Naive thymus-derived CD8-positive, alpha-beta T cell (primary cell): Measurements from ENCODE around the gene UBAC2. TPM values are rescaled to one million over a fixed set of nuclear protein-coding genes. Genes with fewer than 3 reads are reported as not detected.
A peak's percentile ranks its signal among the peaks of the same experiment; 100 is the strongest.

Experiments used
- ATAC-seq, 2 donors: fragments of 150-1000 bp; cut with Tn5 transposase in 1 of 2; sonication (Bioruptor Pico), chemical (Tn5 transposase) in 1 of 2; 1 replicate in 1 of 2; 2 replicates in 1 of 2; pipeline ENCODE4 v1.10.0; 2021; ENCODE audit warnings: mild to moderate bottlenecking in 2 of 2, moderate library complexity in 2 of 2
- POLR2A ChIA-PET: fragments of 350-600 bp; sonication (Branson Sonifier 250); formaldehyde crosslinking; loops from one replicate; lab custom pipeline; 2021; ENCODE audit warnings: antibody characterized with exemption; lab: Charles Lee
- DNase-seq, 10 donors: peaks; one replicate each; pipeline versions ENCODE4 v3.0.0 to v3.0.0-alpha.2; 2020 to 2022
- H3K27ac Mint-ChIP-seq, 10 donors: one replicate each; pipeline ENCODE4 v1.8.0; 2020 to 2022; ENCODE audit warnings: mild to moderate bottlenecking in 10 of 10, mixed read lengths in 10 of 10, moderate library complexity in 4 of 10, inconsistent platforms in 1 of 10
- H3K27me3 Mint-ChIP-seq, 5 donors: one replicate each; pipeline ENCODE4 v1.8.0; 2021 to 2022; ENCODE audit warnings: mixed read lengths in 5 of 5
- H3K36me3 Mint-ChIP-seq, 3 donors: one replicate each; pipeline ENCODE4 v1.8.0; 2020 to 2022; ENCODE audit warnings: mixed read lengths in 3 of 3, mild to moderate bottlenecking in 2 of 3, inconsistent platforms in 1 of 3
- H3K4me1 Mint-ChIP-seq, 4 donors: one replicate each; pipeline ENCODE4 v1.8.0; 2021 to 2022; ENCODE audit warnings: mixed read lengths in 4 of 4
- H3K4me3 Mint-ChIP-seq, 10 donors: one replicate each; pipeline ENCODE4 v1.8.0; 2020 to 2022; ENCODE audit warnings: mild to moderate bottlenecking in 10 of 10, mixed read lengths in 10 of 10, moderate library complexity in 6 of 10, inconsistent platforms in 1 of 10
- H3K9me3 Mint-ChIP-seq, 9 donors: one replicate each; pipeline ENCODE4 v1.8.0; 2020 to 2022; ENCODE audit warnings: mixed read lengths in 9 of 9, mild to moderate bottlenecking in 3 of 9, inconsistent platforms in 1 of 9, moderate library complexity in 1 of 9
- polyA plus RNA-seq, 3 donors: library from polyadenylated mRNA; unstranded; fragments of 300-500 nt; fragmentation: Illumina TruSeq; gene quantifications; one replicate each; pipeline ENCODE4 v1.2.3, GENCODE V29; 2021
- total RNA-seq, 8 experiments: library from RNA in 2 of 8; stranded (reverse) in 2 of 8; gene quantifications; one replicate each; pipeline ENCODE4 v1.2.3 and lab custom pipeline; 2021 to 2026

UBAC2 gene
- total RNA-seq = 100 to 1,000 TPM; 105 to 108 TPM
- polyA plus RNA-seq = 100 to 1,000 TPM; 160 to 178 (median 173) TPM
- 66.1 to 106 (median 84.7) reads per million in 6 experiments for total RNA-seq (lab: John Stamatoyannopoulos, UW)

GRCh38 chr13:99200432-99201167 is at the start of gene UBAC2:
Gene UBAC2, plus strand, starts transcription at chr13:99200854. Its CDS starts 55 bp downstream, at chr13:99200909.
- POLR2A ChIA-PET = interaction anchor here (0.6 to 13.7 kb wide), 31 partner anchors 9 to 301 kb away, joined by 3 to 319 read pairs (median 7); partner anchors contain the start of genes GPR18 and TM9SF2
- no peaks in the 10 kb centered on the region for H3K9me3 Mint-ChIP-seq
- ATAC-seq (peak; percentile 74 to 82), DNase-seq (peak; percentile 91 to 99 (median 98))
- peak within 1 kb of the TSS; percentile 93 to 100 (median 96) for H3K4me3 Mint-ChIP-seq
- peaks cover 32 to 77% (median 70%) of the 10 kb centered on the region in 4 donors for H3K4me1 Mint-ChIP-seq
- peak within 1 kb of the TSS; percentile 95 to 99 (median 97) for H3K27ac Mint-ChIP-seq
- H3K36me3 Mint-ChIP-seq = peaks cover 5 to 7% (median 6%) of the 10 kb centered on the region in 3 donors
- peaks cover 0 to 1% (median 0%) of the 10 kb centered on the region in 5 donors for H3K27me3 Mint-ChIP-seq

DNA sequence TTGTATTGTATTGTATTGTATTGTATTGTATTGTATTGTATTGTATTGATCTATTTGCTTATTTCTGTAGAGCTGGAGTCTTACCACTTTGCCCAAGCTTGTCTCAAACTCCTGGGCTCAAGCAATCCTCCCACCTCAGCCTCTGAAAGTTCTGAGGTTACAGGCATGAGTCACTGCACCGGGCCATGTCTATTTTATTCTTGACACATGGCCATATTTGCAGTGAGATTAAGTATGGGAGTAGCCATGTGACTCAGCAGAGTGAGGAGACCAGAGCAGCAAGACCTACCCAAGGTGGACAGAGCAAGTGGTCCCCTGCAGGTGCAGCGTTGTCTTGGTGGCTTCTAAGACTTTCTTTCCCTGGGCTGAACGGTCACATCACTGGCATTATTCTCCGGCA is 49.1 kb upstream of the UBAC2 start:
- H3K4me3 Mint-ChIP-seq = no peak overlapping the region
- no peaks in the 10 kb centered on the region for H3K4me1 Mint-ChIP-seq
- no peak for ATAC-seq
- POLR2A ChIA-PET = no interaction called here
- H3K27me3 Mint-ChIP-seq = peaks cover 0 to 7% (median 0%) of the 10 kb centered on the region in 5 donors
- H3K36me3 Mint-ChIP-seq = no peaks in the 10 kb centered on the region
- H3K27ac Mint-ChIP-seq = no peak overlapping the region
- H3K9me3 Mint-ChIP-seq = no peaks in the 10 kb centered on the region
- no peak for DNase-seq

DNA sequence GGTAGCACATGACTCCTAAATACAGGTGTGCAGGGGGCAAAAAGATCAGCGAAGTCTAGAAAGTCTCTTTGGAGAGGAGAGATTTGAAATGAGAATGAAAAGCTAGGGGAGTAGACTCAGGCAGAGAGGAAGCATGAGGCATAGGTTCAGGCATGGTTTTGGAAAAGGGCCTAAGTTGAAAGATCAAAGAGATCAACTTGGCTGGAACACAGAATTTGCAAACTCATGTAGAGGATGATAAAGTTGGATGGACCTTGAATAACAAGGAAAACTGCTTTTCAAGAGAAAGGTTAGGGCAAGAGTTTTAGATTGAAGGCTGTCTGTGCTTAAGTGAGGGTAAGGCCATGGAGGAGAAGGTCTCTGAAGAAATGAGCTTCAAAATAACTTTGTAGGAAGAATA is 47.4 kb upstream of the UBAC2 start:
- Mint-ChIP-seq H3K36me3 (no peaks in the 10 kb centered on the region), H3K9me3 (no peaks in the 10 kb centered on the region), H3K4me3 (no peak overlapping the region), H3K4me1 (no peaks in the 10 kb centered on the region), H3K27me3 (peaks cover 0 to 9% (median 0%) of the 10 kb centered on the region in 5 donors), H3K27ac (peak overlapping the region in 1 of 10 donors; percentile 18)
- POLR2A ChIA-PET = no interaction called here
- no peak for DNase-seq
- no peak for ATAC-seq

DNA sequence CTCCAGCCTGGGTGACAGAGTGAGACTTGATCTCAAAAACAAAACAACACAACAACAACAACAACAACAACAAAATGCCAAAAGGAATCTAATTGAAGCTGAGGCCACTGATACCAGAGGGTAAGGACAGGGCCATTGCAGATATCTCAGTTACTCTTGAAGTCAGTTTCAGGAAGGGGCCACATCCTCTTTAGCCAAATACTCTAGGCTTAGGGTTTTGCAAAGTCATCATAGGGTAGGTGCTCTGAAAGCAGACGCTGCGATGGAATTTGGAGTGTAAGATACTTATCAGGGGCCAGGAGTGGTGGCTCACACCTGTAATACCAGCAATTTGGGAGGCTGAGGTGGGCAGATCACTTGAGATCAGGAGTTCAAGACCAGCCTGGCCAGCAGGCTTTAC is 46.6 kb upstream of the UBAC2 start:
- H3K27me3 Mint-ChIP-seq = peaks cover 0 to 14% (median 0%) of the 10 kb centered on the region in 5 donors
- ATAC-seq (no peak), DNase-seq (no peak)
- H3K27ac Mint-ChIP-seq = no peak overlapping the region
- H3K9me3 Mint-ChIP-seq = no peaks in the 10 kb centered on the region
- no peaks in the 10 kb centered on the region for H3K4me1 Mint-ChIP-seq
- POLR2A ChIA-PET = no interaction called here
- H3K36me3 Mint-ChIP-seq = no peaks in the 10 kb centered on the region
- H3K4me3 Mint-ChIP-seq = no peak overlapping the region

DNA sequence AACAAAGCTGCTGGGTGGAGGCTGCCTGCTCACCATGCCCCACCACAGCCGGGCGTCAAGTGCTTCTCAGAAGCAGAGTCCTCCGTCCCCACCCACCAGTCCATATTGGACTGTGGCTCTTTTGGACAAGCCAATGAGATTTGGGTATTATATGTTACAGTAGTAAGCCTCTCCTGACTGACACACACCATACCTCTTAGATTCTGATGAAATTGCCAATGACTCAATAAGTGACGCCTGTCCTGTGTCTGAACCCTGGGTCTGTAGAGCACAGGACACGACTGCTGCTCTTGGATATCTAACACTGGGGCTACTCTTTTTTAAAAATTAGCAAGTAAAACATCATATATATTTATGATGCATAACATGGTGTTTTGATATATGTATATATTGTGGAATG is 44.8 kb upstream of the UBAC2 start:
- H3K9me3 Mint-ChIP-seq = no peaks in the 10 kb centered on the region
- no peaks in the 10 kb centered on the region for H3K4me1 Mint-ChIP-seq
- H3K4me3 Mint-ChIP-seq = no peak overlapping the region
- no peak overlapping the region for H3K27ac Mint-ChIP-seq
- H3K36me3 Mint-ChIP-seq = no peaks in the 10 kb centered on the region
- DNase-seq = no peak
- H3K27me3 Mint-ChIP-seq = peaks cover 0 to 17% (median 0%) of the 10 kb centered on the region in 5 donors
- ATAC-seq = no peak
- POLR2A ChIA-PET = no interaction called here

- H3K4me3 Mint-ChIP-seq = no peak overlapping the region
- H3K27me3 Mint-ChIP-seq = peaks cover 0 to 17% (median 0%) of the 10 kb centered on the region in 5 donors
- H3K36me3 Mint-ChIP-seq = no peaks in the 10 kb centered on the region
- DNase-seq = no peak
- no peak overlapping the region for H3K27ac Mint-ChIP-seq
- POLR2A ChIA-PET = interaction anchor here (0.7 kb wide), 1 partner anchor 133 kb away, joined by 3 read pairs; no protein-coding TSS in a partner anchor
- no peaks in the 10 kb centered on the region for H3K4me1 Mint-ChIP-seq
- no peaks in the 10 kb centered on the region for H3K9me3 Mint-ChIP-seq
- ATAC-seq = no peak
Measured at GRCh38 chr13:99157046-99157445, 43.6 kb upstream of the UBAC2 start.

GRCh38 chr13:99158846-99159245 is 41.8 kb upstream of the UBAC2 start:
- Mint-ChIP-seq H3K4me3 (no peak overlapping the region), H3K27ac (no peak overlapping the region), H3K27me3 (peaks cover 0 to 22% (median 0%) of the 10 kb centered on the region in 5 donors), H3K36me3 (no peaks in the 10 kb centered on the region), H3K9me3 (no peaks in the 10 kb centered on the region), H3K4me1 (no peaks in the 10 kb centered on the region)
- POLR2A ChIA-PET = no interaction called here
- no peak for ATAC-seq
- DNase-seq = no peak

DNA sequence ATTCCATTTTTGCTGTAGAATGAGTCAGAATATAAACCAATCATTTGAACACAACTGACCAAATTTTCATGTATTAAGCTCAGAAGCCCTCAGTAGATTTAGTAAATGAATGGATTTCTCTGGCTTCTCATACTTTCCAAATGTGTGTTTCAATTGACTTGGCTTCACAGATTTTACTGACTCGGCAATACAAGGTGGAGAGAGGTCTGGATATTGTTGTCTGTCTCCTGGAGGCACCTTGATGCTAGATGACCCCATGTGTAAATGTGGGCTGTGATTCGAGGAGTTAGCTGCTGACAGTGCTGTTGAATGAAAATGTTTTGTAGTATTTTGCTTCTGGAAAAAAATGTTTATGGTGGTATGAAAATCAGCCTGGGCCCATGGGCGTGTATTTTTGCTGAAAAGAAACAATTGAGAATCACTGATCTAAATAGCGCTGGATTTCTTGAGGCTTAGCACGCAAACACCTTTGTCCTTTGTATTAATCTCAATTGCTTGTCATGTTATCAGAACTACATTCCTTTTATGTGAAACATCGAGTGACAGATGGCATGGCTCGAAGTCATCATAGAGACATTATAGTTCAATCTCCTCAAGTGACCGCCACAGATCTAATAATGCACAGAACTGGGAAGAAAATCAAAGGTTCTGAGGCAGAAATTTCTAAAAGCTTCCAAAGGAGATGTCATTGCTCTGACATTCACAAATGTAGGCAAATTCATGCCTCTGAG is 41.2 kb upstream of the UBAC2 start:
- H3K9me3 Mint-ChIP-seq = peaks cover 0 to 4% (median 0%) of the 10 kb centered on the region in 9 donors
- POLR2A ChIA-PET = no interaction called here
- H3K36me3 Mint-ChIP-seq = no peaks in the 10 kb centered on the region
- no peak overlapping the region for H3K4me3 Mint-ChIP-seq
- peaks cover 0 to 22% (median 0%) of the 10 kb centered on the region in 5 donors for H3K27me3 Mint-ChIP-seq
- ATAC-seq = no peak
- no peak for DNase-seq
- H3K27ac Mint-ChIP-seq = no peak overlapping the region
- H3K4me1 Mint-ChIP-seq = no peaks in the 10 kb centered on the region

DNA sequence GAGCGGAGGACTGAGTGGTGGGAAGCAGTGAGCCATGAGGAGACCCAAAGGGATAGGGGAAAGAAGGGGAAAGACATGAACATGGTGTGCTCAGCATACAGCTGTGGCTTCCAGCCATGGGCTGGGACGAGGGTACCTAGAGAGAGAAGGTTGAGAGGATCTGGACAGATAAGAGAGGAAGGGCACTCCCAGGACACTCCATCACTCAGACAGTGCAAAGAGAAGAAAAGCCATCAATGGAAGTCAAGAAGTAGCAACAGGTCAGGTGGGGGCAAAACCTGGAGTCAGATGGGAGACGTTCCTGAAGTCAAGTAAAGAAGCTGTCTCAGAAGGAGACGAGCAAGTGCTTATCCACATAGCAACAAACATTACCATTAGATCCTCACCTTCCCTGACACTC is 40.2 kb upstream of the UBAC2 start:
- Mint-ChIP-seq H3K36me3 (no peaks in the 10 kb centered on the region), H3K4me3 (no peak overlapping the region), H3K4me1 (no peaks in the 10 kb centered on the region), H3K27ac (no peak overlapping the region), H3K9me3 (peaks cover 0 to 8% (median 0%) of the 10 kb centered on the region in 9 donors), H3K27me3 (peaks cover 0 to 22% (median 0%) of the 10 kb centered on the region in 5 donors)
- POLR2A ChIA-PET = no interaction called here
- DNase-seq (no peak), ATAC-seq (no peak)

GRCh38 chr13:99161512-99161911 is 39.1 kb upstream of the UBAC2 start:
- H3K4me3 Mint-ChIP-seq = no peak overlapping the region
- no peaks in the 10 kb centered on the region for H3K4me1 Mint-ChIP-seq
- H3K27ac Mint-ChIP-seq = no peak overlapping the region
- DNase-seq (no peak), ATAC-seq (no peak)
- POLR2A ChIA-PET = no interaction called here
- peaks cover 0 to 8% (median 0%) of the 10 kb centered on the region in 9 donors for H3K9me3 Mint-ChIP-seq
- no peaks in the 10 kb centered on the region for H3K36me3 Mint-ChIP-seq
- peaks cover 0 to 22% (median 0%) of the 10 kb centered on the region in 5 donors for H3K27me3 Mint-ChIP-seq

GRCh38 chr13:99162567-99163361 is 37.9 kb upstream of the UBAC2 start:
- Mint-ChIP-seq H3K9me3 (peaks cover 0 to 8% (median 0%) of the 10 kb centered on the region in 9 donors), H3K27me3 (peaks cover 0 to 22% (median 0%) of the 10 kb centered on the region in 5 donors), H3K4me3 (no peak overlapping the region), H3K27ac (peak overlapping the region in 1 of 10 donors; percentile 41), H3K4me1 (no peaks in the 10 kb centered on the region), H3K36me3 (no peaks in the 10 kb centered on the region)
- POLR2A ChIA-PET = no interaction called here
- DNase-seq (no peak), ATAC-seq (no peak)

DNA sequence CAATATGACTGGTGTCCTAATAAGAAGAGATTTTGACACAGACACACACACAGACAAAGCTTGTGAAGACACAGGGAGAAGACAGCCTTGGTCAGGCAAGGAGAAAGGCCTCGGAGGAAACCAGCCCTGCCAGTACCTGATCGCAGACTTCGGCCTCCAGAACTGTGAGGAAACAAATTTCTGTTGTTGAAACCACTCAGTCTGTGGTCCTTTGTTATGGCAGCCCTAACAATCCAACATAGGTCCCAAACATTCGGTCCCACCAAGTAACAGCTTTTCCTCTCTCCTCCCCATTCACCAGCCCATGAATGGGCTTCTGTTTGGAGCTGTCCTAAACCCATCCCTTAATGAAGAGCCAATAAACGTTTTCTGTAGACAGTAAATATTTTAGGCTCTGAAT is 36.4 kb upstream of the UBAC2 start:
- POLR2A ChIA-PET = interaction anchor here (0.5 kb wide), 1 partner anchor 117 kb away, joined by 3 read pairs; no protein-coding TSS in a partner anchor
- peaks cover 0 to 13% (median 0%) of the 10 kb centered on the region in 5 donors for H3K27me3 Mint-ChIP-seq
- H3K9me3 Mint-ChIP-seq = peaks cover 0 to 8% (median 0%) of the 10 kb centered on the region in 9 donors
- no peaks in the 10 kb centered on the region for H3K4me1 Mint-ChIP-seq
- no peak overlapping the region for H3K4me3 Mint-ChIP-seq
- no peak for DNase-seq
- H3K36me3 Mint-ChIP-seq = no peaks in the 10 kb centered on the region
- H3K27ac Mint-ChIP-seq = no peak overlapping the region
- no peak for ATAC-seq
